Glutamatergic neuron (in vitro differentiated cells): ENCODE data around the gene TPRG1L. TPM values are rescaled to one million over a fixed set of nuclear protein-coding genes. Genes with fewer than 3 reads are reported as not detected.

Source experiments
- DNase-seq: peaks from one replicate; pipeline ENCODE4 v3.0.0; 2022
- H3K27ac Mint-ChIP-seq: one replicate; pipeline ENCODE4 v1.8.0; 2020; ENCODE audit warnings: mild to moderate bottlenecking, mixed read lengths, inconsistent platforms; ENCODE audit not compliant: unreplicated experiment
- H3K27me3 Mint-ChIP-seq: one replicate; pipeline ENCODE4 v1.8.0; 2020; ENCODE audit warnings: mild to moderate bottlenecking, moderate library complexity, mixed read lengths, inconsistent platforms; ENCODE audit not compliant: unreplicated experiment
- H3K36me3 Mint-ChIP-seq: one replicate; pipeline ENCODE4 v1.8.0; 2020; ENCODE audit warnings: mild to moderate bottlenecking, mixed read lengths, inconsistent platforms; ENCODE audit not compliant: unreplicated experiment
- H3K4me1 Mint-ChIP-seq: one replicate; pipeline ENCODE4 v1.8.0; 2020; ENCODE audit warnings: mild to moderate bottlenecking, low read depth, mixed read lengths, inconsistent platforms; ENCODE audit not compliant: unreplicated experiment
- H3K4me3 Mint-ChIP-seq: one replicate; pipeline ENCODE4 v1.8.0; 2020; ENCODE audit warnings: mild to moderate bottlenecking, mixed read lengths, inconsistent platforms; ENCODE audit not compliant: unreplicated experiment
- H3K9me3 Mint-ChIP-seq: one replicate; pipeline ENCODE4 v1.8.0; 2020; ENCODE audit warnings: mild to moderate bottlenecking, moderate library complexity, mixed read lengths, inconsistent platforms; ENCODE audit not compliant: unreplicated experiment
- CTCF ChIP-seq: fragments of 200-600 bp; sonication (generic); IDR thresholded peaks from one replicate; pipeline ENCODE4 v1.5.0; 2021; ENCODE audit not compliant: partially characterized antibody, unreplicated experiment
- total RNA-seq: library from RNA; stranded (reverse); fragmentation: NEBNext Ultra II Directional; extraction: Animal tissue kit (Norgen Biotek cat#: 25700); gene quantifications from one replicate; pipeline ENCODE4 v1.2.1, GENCODE V29; 2021; ENCODE audit not compliant: unreplicated experiment

The TPRG1L gene
- total RNA-seq, 1 donor from 2014 or later: 43.1 TPM

DNA sequence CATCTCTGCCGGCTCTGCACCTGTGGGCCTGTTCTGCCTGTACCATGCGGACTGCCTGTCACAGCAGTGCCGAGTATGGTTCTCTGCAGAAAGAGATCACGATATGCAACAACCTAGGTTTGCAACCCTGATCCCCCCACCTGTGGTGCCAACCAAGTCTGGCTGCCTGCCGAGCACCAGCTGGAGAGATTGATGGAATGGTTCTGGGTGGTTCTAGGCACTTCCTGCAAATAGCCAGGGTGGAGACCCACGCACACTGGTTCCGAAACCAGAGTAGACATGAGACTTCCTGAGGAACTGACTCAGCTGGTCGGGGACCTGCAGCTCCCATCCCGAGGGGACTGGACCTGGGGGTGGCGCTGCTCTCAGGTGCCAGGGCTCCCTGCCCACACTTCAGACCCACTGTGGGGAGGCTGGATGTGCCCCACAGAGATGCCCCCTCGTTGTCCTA, 5.4 kb downstream of the TPRG1L start:
- no peaks in the 10 kb centered on the region for H3K36me3 Mint-ChIP-seq
- peaks cover 4% of the 10 kb centered on the region for H3K4me1 Mint-ChIP-seq
- no peaks in the 10 kb centered on the region for H3K9me3 Mint-ChIP-seq
- no peak overlapping the region for H3K27ac Mint-ChIP-seq
- no peaks in the 10 kb centered on the region for H3K27me3 Mint-ChIP-seq
- no peak for DNase-seq
- no peak for TF ChIP-seq CTCF
- H3K4me3 Mint-ChIP-seq: no peak overlapping the region

- no peak overlapping the region for H3K4me3 Mint-ChIP-seq
- H3K4me1 Mint-ChIP-seq: peaks cover 3% of the 10 kb centered on the region
- no peaks in the 10 kb centered on the region for H3K36me3 Mint-ChIP-seq
- H3K27me3 Mint-ChIP-seq: no peaks in the 10 kb centered on the region
- TF ChIP-seq CTCF: no peak
- no peak for DNase-seq
- peak overlapping the region; percentile 55 for H3K27ac Mint-ChIP-seq
- no peaks in the 10 kb centered on the region for H3K9me3 Mint-ChIP-seq
Observed at GRCh38 chr1:3630914-3631313, 6.1 kb downstream of the TPRG1L start.

DNA sequence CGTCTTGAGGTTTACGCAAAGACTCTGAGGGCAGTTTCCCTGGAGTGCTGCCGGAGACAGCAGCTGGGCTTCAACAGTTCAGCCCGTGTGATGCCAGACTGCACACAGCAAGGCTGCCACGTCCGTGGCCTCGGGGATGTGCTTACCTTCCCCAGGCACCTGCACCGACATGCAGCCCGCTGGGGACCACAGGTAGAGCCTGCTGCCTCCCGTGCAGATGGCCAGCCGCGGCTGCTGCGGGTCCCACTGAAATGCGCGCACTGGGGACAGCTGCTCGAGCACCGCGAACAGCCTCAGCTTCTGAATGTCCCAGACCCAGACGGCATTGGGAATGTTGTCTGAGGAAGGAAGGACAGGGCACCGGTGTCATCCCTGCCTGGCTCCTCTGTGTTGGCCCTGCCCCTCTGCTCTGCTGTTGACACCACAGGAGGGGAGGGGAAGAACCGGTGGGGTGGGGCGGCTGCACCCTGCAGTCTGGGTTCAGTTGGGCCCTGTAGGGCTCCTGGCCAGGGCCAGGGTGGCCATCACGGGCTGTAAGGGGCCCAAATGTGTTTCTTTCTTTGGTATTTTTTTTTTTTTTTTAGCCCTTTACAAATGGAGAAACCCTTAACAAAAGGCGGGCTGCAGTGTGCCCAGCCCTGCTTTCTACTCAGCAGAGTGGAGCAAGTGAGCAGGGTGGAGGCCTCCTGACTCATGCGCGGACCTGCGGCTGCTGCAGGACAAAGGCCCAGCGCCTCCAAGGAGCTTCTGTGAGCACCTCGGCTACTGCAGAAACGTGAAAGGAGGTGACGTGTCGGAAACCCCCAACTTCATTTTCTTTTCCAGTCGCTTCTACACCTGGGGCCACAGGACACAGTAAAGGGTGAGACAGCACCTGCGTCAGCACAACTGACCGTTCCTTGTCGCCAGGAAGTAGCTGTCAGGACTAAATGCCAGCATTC, 6.8 kb downstream of the TPRG1L start:
- no peaks in the 10 kb centered on the region for H3K27me3 Mint-ChIP-seq
- peaks cover 3% of the 10 kb centered on the region for H3K36me3 Mint-ChIP-seq
- peaks cover 3% of the 10 kb centered on the region for H3K4me1 Mint-ChIP-seq
- TF ChIP-seq CTCF: no peak
- no peaks in the 10 kb centered on the region for H3K9me3 Mint-ChIP-seq
- H3K4me3 Mint-ChIP-seq: no peak overlapping the region
- H3K27ac Mint-ChIP-seq: no peak overlapping the region
- DNase-seq: no peak

GRCh38 chr1:3632298-3632697, 7.5 kb downstream of the TPRG1L start:
- Mint-ChIP-seq H3K9me3 (no peaks in the 10 kb centered on the region), H3K4me3 (no peak overlapping the region), H3K36me3 (peaks cover 5% of the 10 kb centered on the region), H3K27me3 (no peaks in the 10 kb centered on the region), H3K4me1 (peaks cover 3% of the 10 kb centered on the region), H3K27ac (no peak overlapping the region)
- DNase-seq: no peak
- no peak for TF ChIP-seq CTCF

DNA sequence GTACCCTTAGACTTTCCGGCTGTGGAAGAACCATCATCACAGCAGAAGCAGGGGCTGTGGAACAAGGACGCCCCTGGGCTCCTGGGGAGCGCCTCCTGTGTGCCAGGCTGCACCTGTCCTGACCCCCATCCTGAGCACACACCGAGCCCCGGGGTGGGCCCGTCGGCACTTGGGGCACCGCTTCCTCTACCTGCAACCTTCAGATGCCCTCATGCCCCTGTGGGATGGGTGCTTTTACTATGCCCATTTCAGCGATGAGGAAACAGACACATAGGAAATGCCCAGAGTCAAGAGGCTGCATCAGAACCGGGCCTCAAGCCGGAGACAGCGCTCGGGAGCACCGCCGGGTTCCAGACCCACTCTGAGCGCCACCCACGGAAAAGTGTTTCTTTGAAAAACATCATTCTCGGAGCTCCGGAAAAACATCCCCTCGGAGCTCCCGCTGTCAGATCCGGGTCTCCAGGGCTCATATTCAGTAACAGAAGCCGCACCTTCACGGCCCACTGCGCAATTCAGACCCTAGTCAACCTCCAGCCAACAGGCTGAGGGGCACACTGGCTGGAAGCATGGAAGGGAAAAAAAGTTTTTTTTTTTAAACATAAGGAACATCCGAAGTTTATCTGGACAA, 8.0 kb downstream of the TPRG1L start:
- H3K27me3 Mint-ChIP-seq: no peaks in the 10 kb centered on the region
- peaks cover 3% of the 10 kb centered on the region for H3K4me1 Mint-ChIP-seq
- H3K4me3 Mint-ChIP-seq: no peak overlapping the region
- H3K27ac Mint-ChIP-seq: peak overlapping the region; percentile 22
- DNase-seq: no peak
- peaks cover 5% of the 10 kb centered on the region for H3K36me3 Mint-ChIP-seq
- no peaks in the 10 kb centered on the region for H3K9me3 Mint-ChIP-seq
- TF ChIP-seq CTCF: no peak
